Adrenal gland (tissue), 12 donors: Measurements from ENCODE around the gene PRKCH. TPM values are rescaled to one million over a fixed set of nuclear protein-coding genes. Genes with fewer than 3 reads are reported as not detected.

Experiments
- DNase-seq, 7 donors: peaks; one replicate each; pipeline ENCODE4 v3.0.0-alpha.2; 2019 to 2020
- H3K27ac ChIP-seq, 5 donors: fragments of 200-600 bp; sonication (generic) in 4 of 5; 1 replicate in 3 of 5; 2 replicates in 2 of 5; pipeline versions ENCODE4 v1.5.1 to v1.8.0; 2016 to 2020; ENCODE audit warnings: mild to moderate bottlenecking in 1 of 5
- H3K27me3 ChIP-seq: fragments of 200-600 bp; 2 replicates; pipeline ENCODE4 v1.8.0; 2021
- H3K36me3 ChIP-seq, 2 donors: fragments of 200-600 bp; replicated peaks in 1 of 2; 1 replicate in 1 of 2; 2 replicates in 1 of 2; pipeline versions ENCODE4 v1.5.1 to v1.8.0; 2018 to 2022
- H3K4me1 ChIP-seq, 2 donors: fragments of 200-600 bp; replicated peaks in 1 of 2; 1 replicate in 1 of 2; 2 replicates in 1 of 2; pipeline versions ENCODE4 v1.5.1 to v1.8.0; 2018 to 2021
- H3K4me3 ChIP-seq, 4 donors: fragments of 200-600 bp; sonication (generic) in 3 of 4; one replicate each; pipeline ENCODE4 v1.5.1; 2016 to 2018
- H3K9me3 ChIP-seq, 3 donors: fragments of 200-600 bp; sonication (generic) in 1 of 3; replicated peaks in 1 of 3; 1 replicate in 2 of 3; 2 replicates in 1 of 3; pipeline versions ENCODE4 v1.5.1 to v1.8.0; 2016 to 2021
- CTCF ChIP-seq, 6 experiments: fragments of 450-650 bp in 4 of 6; fragments of 200-600 bp in 2 of 6; sonication (generic) in 1 of 6; IDR thresholded peaks; 1 replicate in 5 of 6; 2 replicates in 1 of 6; pipeline versions ENCODE4 v1.5.1 to v1.8.0; 2016 to 2021; ENCODE audit warnings: antibody characterized with exemption in 6 of 6, mild to moderate bottlenecking in 2 of 6, moderate library complexity in 1 of 6
- POLR2A ChIP-seq, 2 donors: fragments of 450-650 bp; IDR thresholded peaks; one replicate each; pipeline ENCODE4 v1.6.1; 2017; ENCODE audit warnings: antibody characterized with exemption in 2 of 2, mild to moderate bottlenecking in 2 of 2, moderate library complexity in 1 of 2
- WGBS, 4 donors: extraction: QIAGEN DNeasy Blood & Tissue Kit in 2 of 4; methylation state at CpG; one replicate each; pipeline versions ENCODE4 v1.1.5 to v1.1.7; 2013 to 2017; 5-methylcytosine and 5-hydroxymethylcytosine counted together
- intact Hi-C, 2 donors: fragments of 100-400 bp; cut with DNase I; formaldehyde crosslinking; loops; one replicate each; pipeline versions ENCODE4 v1.14.1 to v1.15.0; 2022 to 2023
- polyA plus RNA-seq, 3 donors: library from polyadenylated mRNA; stranded (reverse); fragments of 200-250 nt in 2 of 3; fragments of 350-450 nt in 1 of 3; fragmentation: Illumina TruSeq in 1 of 3; extraction: RNeasy Lipid Tissue Mini Kit (QIAGEN cat#74804) in 1 of 3; gene quantifications; one replicate each; pipeline ENCODE4 v1.2.3, GENCODE V29; 2013 to 2014
- total RNA-seq, 9 donors: library from RNA; depleted of rRNA in 4 of 9; stranded (reverse); fragments of >200 nt in 4 of 9; fragments of 120-200 nt in 1 of 9; fragmentation: NEBNext Ultra II Directional in 1 of 9; extraction: Animal tissue kit (Norgen Biotek cat#: 25700) in 1 of 9; gene quantifications; one replicate each; pipeline versions ENCODE4 v1.1.0 to v1.2.4, GENCODE V29; 2013 to 2023
- donor health status: healthy with polysubstance abuse.
- donor health status: Bipolar disorder and iron deficiency.
- donor health status: DM: yes; HTN: yes; CAD: no.
- donor health status: DM: no; HTN: no; CAD: no.
- donor health status: DM: no; HTN: no; CAD: no.
- donor health status: DM: yes; HTN: yes; CAD: no.

The PRKCH gene
- total and polyA plus RNA-seq, 12 donors, result 7.8 to 28.1 (median 17.0) TPM

GRCh38 chr14:61578745-61579144 is 257.4 kb downstream of the PRKCH start:
- TF ChIP-seq POLR2A (IDR thresholded peaks at IDR 0.05), result no peak
- no peak for TF ChIP-seq CTCF (IDR thresholded peaks at IDR 0.05)
- H3K27me3 ChIP-seq, result no peaks in the 10 kb centered on the region
- H3K36me3 ChIP-seq, result no peaks in the 10 kb centered on the region
- no peak overlapping the region for H3K27ac ChIP-seq
- no peak for DNase-seq
- peaks cover 7 to 8% of the 10 kb centered on the region in 2 donors for H3K4me1 ChIP-seq
- intact Hi-C loops, result no loop called here
- WGBS, 4 donors, result 67 to 85% (median 77%) methylated on average over 2 of the region's 2 CpGs
- H3K4me3 ChIP-seq, result no peak overlapping the region
- H3K9me3 ChIP-seq, result no peaks in the 10 kb centered on the region

- Histone ChIP-seq H3K27me3 (no peaks in the 10 kb centered on the region), H3K4me1 (peaks cover 13 to 27% of the 10 kb centered on the region in 2 donors), H3K4me3 (no peak overlapping the region), H3K27ac (no peak overlapping the region), H3K9me3 (no peaks in the 10 kb centered on the region), H3K36me3 (no peaks in the 10 kb centered on the region)
- no peak for TF ChIP-seq POLR2A (IDR thresholded peaks at IDR 0.05)
- DNase-seq, result no peak
- intact Hi-C loops, result no loop called here
- WGBS, 4 donors, result 79 to 92% (median 89%) methylated on average over 1 of the region's 1 CpG
Observed at GRCh38 chr14:61581340-61581739, 260.0 kb downstream of the PRKCH start.

- intact Hi-C loops, result no loop called here
- Histone ChIP-seq H3K36me3 (no peaks in the 10 kb centered on the region), H3K27me3 (no peaks in the 10 kb centered on the region), H3K9me3 (no peaks in the 10 kb centered on the region), H3K27ac (peak overlapping the region in 2 of 5 donors; percentile 38 to 42), H3K4me1 (peaks cover 20 to 34% of the 10 kb centered on the region in 2 donors), H3K4me3 (no peak overlapping the region)
- WGBS, 4 donors, result 91 to 95% (median 93%) methylated on average over 3 of the region's 3 CpGs
- DNase-seq, result peak in 2 of 7 donors; percentile 10 to 34
- TF ChIP-seq POLR2A (IDR thresholded peaks at IDR 0.05) (no peak), CTCF (IDR thresholded peaks at IDR 0.05) (no peak)
Observed at GRCh38 chr14:61581955-61582615, 260.7 kb downstream of the PRKCH start.

GRCh38 chr14:61582815-61583214 is 261.4 kb downstream of the PRKCH start:
- WGBS, 4 donors, result 83 to 90% (median 83%) methylated on average over 2 of the region's 2 CpGs
- H3K4me1 ChIP-seq, result peaks cover 25 to 39% of the 10 kb centered on the region in 2 donors
- TF ChIP-seq CTCF (IDR thresholded peaks at IDR 0.05) (no peak), POLR2A (IDR thresholded peaks at IDR 0.05) (no peak)
- DNase-seq, result peak in 1 of 7 donors; percentile 6
- H3K27me3 ChIP-seq, result no peaks in the 10 kb centered on the region
- no peaks in the 10 kb centered on the region for H3K36me3 ChIP-seq
- no peaks in the 10 kb centered on the region for H3K9me3 ChIP-seq
- intact Hi-C loops, result no loop called here
- H3K27ac ChIP-seq, result peak overlapping the region in 2 of 5 donors; percentile 38 to 42
- no peak overlapping the region for H3K4me3 ChIP-seq

- H3K4me3 ChIP-seq, result no peak overlapping the region
- TF ChIP-seq CTCF (IDR thresholded peaks at IDR 0.05) (no peak), POLR2A (IDR thresholded peaks at IDR 0.05) (no peak)
- intact Hi-C loops, result no loop called here
- H3K27ac ChIP-seq, result peak overlapping the region in 2 of 5 donors; percentile 86 to 94
- H3K36me3 ChIP-seq, result no peaks in the 10 kb centered on the region
- 78 to 81% (median 79%) methylated on average over 3 of the region's 3 CpGs for WGBS, 4 donors
- peak in 1 of 7 donors; percentile 12 for DNase-seq
- H3K9me3 ChIP-seq, result no peaks in the 10 kb centered on the region
- H3K27me3 ChIP-seq, result no peaks in the 10 kb centered on the region
- peaks cover 30 to 54% of the 10 kb centered on the region in 2 donors for H3K4me1 ChIP-seq
Observed at GRCh38 chr14:61584331-61584741, 263.0 kb downstream of the PRKCH start.
